HL-60 (cell line): ENCODE data around the gene ERCC6L2.

Source experiments
- DNase-seq, 2 experiments: peaks; one replicate each; pipeline ENCODE4 v3.0.0-alpha.2; 2010 to 2020; ENCODE audit warnings: low read depth in 1 of 2, low spot score in 1 of 2
- H3K27ac ChIP-seq: fragments of 250-450 bp; sonication (Bioruptor Pico); replicated peaks from 2 replicates; pipeline ENCODE4 v1.5.1; 2020; ENCODE audit warnings: mild to moderate bottlenecking, moderate library complexity
- H3K27me3 ChIP-seq: fragments of 250-450 bp; sonication (Bioruptor Pico); 2 replicates; pipeline ENCODE4 v1.5.1; 2021; ENCODE audit warnings: mild to moderate bottlenecking, moderate library complexity; ENCODE audit not compliant: insufficient read depth, poor library complexity, severe bottlenecking
- H3K4me3 ChIP-seq: replicated peaks from 2 replicates; pipeline ENCODE4 v1.5.1; 2011; ENCODE audit warnings: mild to moderate bottlenecking, control low read depth, low read length; ENCODE audit not compliant: insufficient read depth
- GABPA ChIP-seq: IDR thresholded peaks from 2 replicates; pipeline ENCODE4 v1.6.1; 2012; ENCODE audit warnings: low read depth
- POLR2AphosphoS5 ChIP-seq: IDR thresholded peaks from 2 replicates; pipeline ENCODE4 v1.6.1; 2012; ENCODE audit warnings: low read depth
- SPI1 ChIP-seq: IDR thresholded peaks from 2 replicates; pipeline ENCODE4 v1.6.1; 2012; ENCODE audit warnings: low read depth, mild to moderate bottlenecking, borderline replicate concordance
- TF ChIP-seq, protein P1 (sequence below): IDR thresholded peaks from one replicate; pipeline ENCODE4 v1.5.1; 2011; ENCODE audit warnings: low read length, control low read depth, inconsistent platforms; ENCODE audit not compliant: insufficient read depth
- TF ChIP-seq, protein P2 (sequence below): IDR thresholded peaks from 2 replicates; pipeline ENCODE4 v1.6.1; 2012; ENCODE audit warnings: low read depth; ENCODE audit not compliant: insufficient replicate concordance

ERCC6L2 gene

DNA sequence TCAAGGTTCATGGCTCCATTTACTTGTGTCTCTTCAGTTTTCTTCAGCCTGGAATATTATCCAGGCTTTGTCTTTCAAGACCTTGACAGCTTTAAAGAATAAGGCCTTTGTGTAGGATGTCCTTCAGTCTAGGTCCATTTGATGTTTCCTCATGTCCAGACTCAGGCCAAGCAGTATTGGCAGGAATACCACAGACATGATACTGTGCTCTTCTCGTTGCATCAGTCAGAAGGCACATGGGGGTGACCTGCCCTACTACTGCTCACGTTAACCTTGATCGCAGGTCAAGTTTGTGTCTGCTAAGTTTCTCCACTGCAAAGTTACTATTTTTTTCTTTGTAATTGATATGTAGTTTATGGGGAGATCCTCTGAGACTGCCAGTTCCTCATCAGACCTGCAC lies 88.2 kb downstream of the ERCC6L2 start:
- DNase-seq = no peak
- TF ChIP-seq, protein P1, sequence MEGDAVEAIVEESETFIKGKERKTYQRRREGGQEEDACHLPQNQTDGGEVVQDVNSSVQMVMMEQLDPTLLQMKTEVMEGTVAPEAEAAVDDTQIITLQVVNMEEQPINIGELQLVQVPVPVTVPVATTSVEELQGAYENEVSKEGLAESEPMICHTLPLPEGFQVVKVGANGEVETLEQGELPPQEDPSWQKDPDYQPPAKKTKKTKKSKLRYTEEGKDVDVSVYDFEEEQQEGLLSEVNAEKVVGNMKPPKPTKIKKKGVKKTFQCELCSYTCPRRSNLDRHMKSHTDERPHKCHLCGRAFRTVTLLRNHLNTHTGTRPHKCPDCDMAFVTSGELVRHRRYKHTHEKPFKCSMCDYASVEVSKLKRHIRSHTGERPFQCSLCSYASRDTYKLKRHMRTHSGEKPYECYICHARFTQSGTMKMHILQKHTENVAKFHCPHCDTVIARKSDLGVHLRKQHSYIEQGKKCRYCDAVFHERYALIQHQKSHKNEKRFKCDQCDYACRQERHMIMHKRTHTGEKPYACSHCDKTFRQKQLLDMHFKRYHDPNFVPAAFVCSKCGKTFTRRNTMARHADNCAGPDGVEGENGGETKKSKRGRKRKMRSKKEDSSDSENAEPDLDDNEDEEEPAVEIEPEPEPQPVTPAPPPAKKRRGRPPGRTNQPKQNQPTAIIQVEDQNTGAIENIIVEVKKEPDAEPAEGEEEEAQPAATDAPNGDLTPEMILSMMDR = no peak
- TF ChIP-seq POLR2AphosphoS5 (no peak), SPI1 (no peak), GABPA (no peak)
- TF ChIP-seq, protein P2, sequence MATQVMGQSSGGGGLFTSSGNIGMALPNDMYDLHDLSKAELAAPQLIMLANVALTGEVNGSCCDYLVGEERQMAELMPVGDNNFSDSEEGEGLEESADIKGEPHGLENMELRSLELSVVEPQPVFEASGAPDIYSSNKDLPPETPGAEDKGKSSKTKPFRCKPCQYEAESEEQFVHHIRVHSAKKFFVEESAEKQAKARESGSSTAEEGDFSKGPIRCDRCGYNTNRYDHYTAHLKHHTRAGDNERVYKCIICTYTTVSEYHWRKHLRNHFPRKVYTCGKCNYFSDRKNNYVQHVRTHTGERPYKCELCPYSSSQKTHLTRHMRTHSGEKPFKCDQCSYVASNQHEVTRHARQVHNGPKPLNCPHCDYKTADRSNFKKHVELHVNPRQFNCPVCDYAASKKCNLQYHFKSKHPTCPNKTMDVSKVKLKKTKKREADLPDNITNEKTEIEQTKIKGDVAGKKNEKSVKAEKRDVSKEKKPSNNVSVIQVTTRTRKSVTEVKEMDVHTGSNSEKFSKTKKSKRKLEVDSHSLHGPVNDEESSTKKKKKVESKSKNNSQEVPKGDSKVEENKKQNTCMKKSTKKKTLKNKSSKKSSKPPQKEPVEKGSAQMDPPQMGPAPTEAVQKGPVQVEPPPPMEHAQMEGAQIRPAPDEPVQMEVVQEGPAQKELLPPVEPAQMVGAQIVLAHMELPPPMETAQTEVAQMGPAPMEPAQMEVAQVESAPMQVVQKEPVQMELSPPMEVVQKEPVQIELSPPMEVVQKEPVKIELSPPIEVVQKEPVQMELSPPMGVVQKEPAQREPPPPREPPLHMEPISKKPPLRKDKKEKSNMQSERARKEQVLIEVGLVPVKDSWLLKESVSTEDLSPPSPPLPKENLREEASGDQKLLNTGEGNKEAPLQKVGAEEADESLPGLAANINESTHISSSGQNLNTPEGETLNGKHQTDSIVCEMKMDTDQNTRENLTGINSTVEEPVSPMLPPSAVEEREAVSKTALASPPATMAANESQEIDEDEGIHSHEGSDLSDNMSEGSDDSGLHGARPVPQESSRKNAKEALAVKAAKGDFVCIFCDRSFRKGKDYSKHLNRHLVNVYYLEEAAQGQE = no peak
- no peak overlapping the region for H3K27ac ChIP-seq
- H3K4me3 ChIP-seq = no peak overlapping the region
- no peaks in the 10 kb centered on the region for H3K27me3 ChIP-seq

DNA sequence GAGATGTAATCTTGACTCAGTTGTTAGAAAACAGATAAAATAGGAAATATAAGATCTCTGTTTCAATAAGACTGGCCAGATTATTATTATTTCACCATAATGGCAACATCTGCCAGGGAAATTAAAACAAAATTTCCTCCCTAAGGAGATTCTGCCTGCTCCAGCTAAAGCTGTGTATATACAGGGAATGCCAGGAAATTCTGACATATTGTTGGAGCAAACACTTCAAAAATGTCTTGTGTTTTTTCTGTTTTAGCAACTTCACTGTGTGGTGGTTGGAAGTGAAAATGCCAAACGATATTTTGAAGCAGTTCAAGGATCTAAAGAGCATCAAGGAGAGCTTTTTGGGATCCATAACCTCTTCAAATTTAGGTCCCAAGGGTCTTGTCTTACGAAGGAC lies 90.8 kb downstream of the ERCC6L2 start:
- no peak overlapping the region for H3K27ac ChIP-seq
- TF ChIP-seq, protein P1 = no peak
- TF ChIP-seq, protein P2 = no peak
- no peak for TF ChIP-seq GABPA
- no peak for TF ChIP-seq SPI1
- no peak for TF ChIP-seq POLR2AphosphoS5
- no peaks in the 10 kb centered on the region for H3K27me3 ChIP-seq
- DNase-seq = no peak
- H3K4me3 ChIP-seq = no peak overlapping the region

DNA sequence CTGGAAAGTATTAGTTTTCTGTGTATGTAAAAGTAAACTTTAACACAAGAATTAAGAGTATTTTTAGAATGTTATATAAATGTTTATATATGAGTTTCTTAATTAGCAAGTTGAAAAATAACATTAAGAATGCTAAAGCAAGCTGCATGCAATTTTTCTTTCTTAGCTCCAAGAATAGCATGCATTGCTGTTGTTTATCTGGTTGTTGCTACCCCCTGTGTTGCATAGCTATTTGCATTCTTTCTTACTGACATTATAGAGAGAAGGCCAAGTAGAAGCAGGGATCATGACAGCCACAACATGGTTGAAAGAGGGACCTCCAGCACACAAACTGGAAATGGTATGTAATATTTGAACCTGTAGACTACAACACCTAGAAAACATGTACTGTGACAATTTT lies 94.8 kb downstream of the ERCC6L2 start:
- no peak overlapping the region for H3K27ac ChIP-seq
- no peaks in the 10 kb centered on the region for H3K27me3 ChIP-seq
- TF ChIP-seq, protein P2 = no peak
- TF ChIP-seq, protein P1 = no peak
- no peak for DNase-seq
- H3K4me3 ChIP-seq = no peak overlapping the region
